Body of pancreas (tissue), 4 donors: ENCODE measurements around the gene WDR11.

Source experiments
- CTCF ChIP-seq, 7 experiments: fragments of 450-650 bp in 4 of 7; fragments of 200-600 bp in 3 of 7; sonication (generic) in 3 of 7; IDR thresholded peaks; one replicate each; pipeline ENCODE4 v1.5.1; 2016 to 2019; ENCODE audit warnings: antibody characterized with exemption in 7 of 7
- POLR2A ChIP-seq, 3 donors: fragments of 450-650 bp; IDR thresholded peaks; one replicate each; pipeline ENCODE4 v1.6.1; 2016; ENCODE audit warnings: antibody characterized with exemption in 3 of 3, mild to moderate bottlenecking in 2 of 3

GRCh38 chr10:120810298-120810697 lies 40.9 kb upstream of the WDR11 start:
- no peak for TF ChIP-seq POLR2A (IDR thresholded peaks at IDR 0.05)
- no peak for TF ChIP-seq CTCF (IDR thresholded peaks at IDR 0.05)
